HUES64 (cell line): ENCODE data around the gene GLIS2.
"Not testable (repeated sequence)": the region's sequence is repeated elsewhere in the genome, so short reads cannot be mapped to it uniquely, and the experiment has no call there.

Experiments used
- H3K27ac ChIP-seq: 2 replicates; pipeline ENCODE4 v1.7.0; 2013; ENCODE audit warnings: low read depth, low read length, inconsistent platforms
- H3K27me3 ChIP-seq: 2 replicates; pipeline ENCODE4 v1.6.1; 2013; ENCODE audit warnings: mild to moderate bottlenecking, low read length; ENCODE audit not compliant: insufficient read depth
- H3K36me3 ChIP-seq: 2 replicates; pipeline ENCODE4 v1.6.1; 2013; ENCODE audit warnings: mild to moderate bottlenecking, low read length; ENCODE audit not compliant: insufficient read depth
- H3K4me1 ChIP-seq: 2 replicates; pipeline ENCODE4 v1.6.1; 2013; ENCODE audit warnings: mild to moderate bottlenecking, low read length, moderate library complexity; ENCODE audit not compliant: insufficient read depth
- H3K4me3 ChIP-seq: 2 replicates; pipeline ENCODE4 v1.5.1; 2013; ENCODE audit warnings: mild to moderate bottlenecking, low read length, moderate library complexity
- H3K9ac ChIP-seq: 2 replicates; pipeline ENCODE4 v1.6.1; 2013; ENCODE audit warnings: mild to moderate bottlenecking, low read depth, low read length
- H3K9me3 ChIP-seq: 2 replicates; pipeline ENCODE4 v1.6.1; 2013; ENCODE audit warnings: low read depth, low read length; ENCODE audit not compliant: insufficient read depth
- WGBS: fragments of 150-250, 120-280 bp; methylation state at CpG from one replicate; pipeline ENCODE4 v1.1.7; 2013; ENCODE audit warnings: missing lambda C conversion rate; 5-methylcytosine and 5-hydroxymethylcytosine counted together

The GLIS2 gene

GRCh38 chr16:4330277-4330874, 14.5 kb downstream of the GLIS2 start:
- H3K9me3 ChIP-seq = no peaks in the 10 kb centered on the region
- H3K27ac ChIP-seq = no peak overlapping the region
- H3K4me3 ChIP-seq = no peak overlapping the region
- H3K4me1 ChIP-seq = peaks cover 7% of the 10 kb centered on the region; the same call in 1 of the 2 replicates
- 69% methylated on average over 14 of the region's 14 CpGs for WGBS
- no peaks in the 10 kb centered on the region for H3K27me3 ChIP-seq
- no peak overlapping the region for H3K9ac ChIP-seq
- H3K36me3 ChIP-seq = peaks cover 14% of the 10 kb centered on the region

- no peak overlapping the region for H3K4me3 ChIP-seq
- no peaks in the 10 kb centered on the region for H3K27me3 ChIP-seq
- H3K4me1 ChIP-seq = peaks cover 7% of the 10 kb centered on the region; the same call in 1 of the 2 replicates
- no peak overlapping the region for H3K27ac ChIP-seq
- no peak overlapping the region for H3K9ac ChIP-seq
- H3K9me3 ChIP-seq = no peaks in the 10 kb centered on the region
- peaks cover 21% of the 10 kb centered on the region for H3K36me3 ChIP-seq
- WGBS = 96% methylated on average over 14 of the region's 14 CpGs
Measured at GRCh38 chr16:4332083-4332482, 16.2 kb downstream of the GLIS2 start.

- Histone ChIP-seq H3K9ac (no peak overlapping the region), H3K9me3 (no peaks in the 10 kb centered on the region), H3K27me3 (no peaks in the 10 kb centered on the region), H3K27ac (no peak overlapping the region), H3K4me1 (peaks cover 7% of the 10 kb centered on the region; the same call in 1 of the 2 replicates), H3K4me3 (no peak overlapping the region), H3K36me3 (peaks cover 25% of the 10 kb centered on the region)
- WGBS = 96% methylated on average over 19 of the region's 19 CpGs
Measured at GRCh38 chr16:4332623-4333307, 16.9 kb downstream of the GLIS2 start.

- Histone ChIP-seq H3K27ac (no peak overlapping the region), H3K4me1 (peaks cover 6% of the 10 kb centered on the region; the same call in 1 of the 2 replicates), H3K9ac (no peak overlapping the region), H3K36me3 (peaks cover 30% of the 10 kb centered on the region), H3K4me3 (no peak overlapping the region), H3K27me3 (no peaks in the 10 kb centered on the region), H3K9me3 (no peaks in the 10 kb centered on the region)
- WGBS = 95% methylated on average over 9 of the region's 9 CpGs
Measured at GRCh38 chr16:4333308-4333638, 17.4 kb downstream of the GLIS2 start.

- H3K4me3 ChIP-seq, H3K27me3 ChIP-seq, H3K27ac ChIP-seq, H3K4me1 ChIP-seq, H3K9ac ChIP-seq, H3K9me3 ChIP-seq: not testable (repeated sequence)
- WGBS = 96% methylated on average over 9 of the region's 9 CpGs
- H3K36me3 ChIP-seq = peaks cover 33% of the 10 kb centered on the region
Measured at GRCh38 chr16:4333714-4334113, 17.8 kb downstream of the GLIS2 start.

- no peak overlapping the region for H3K4me3 ChIP-seq
- H3K27ac ChIP-seq = no peak overlapping the region
- H3K9me3 ChIP-seq = no peaks in the 10 kb centered on the region
- H3K9ac ChIP-seq = no peak overlapping the region
- H3K36me3 ChIP-seq = peaks cover 38% of the 10 kb centered on the region
- no peaks in the 10 kb centered on the region for H3K27me3 ChIP-seq
- H3K4me1 ChIP-seq = no peaks in the 10 kb centered on the region
- WGBS = 92% methylated on average over 32 of the region's 32 CpGs
Measured at GRCh38 chr16:4334724-4335495, 19.0 kb downstream of the GLIS2 start.

- 94% methylated on average over 40 of the region's 41 CpGs for WGBS
- Histone ChIP-seq H3K4me1 (no peaks in the 10 kb centered on the region), H3K27ac (no peak overlapping the region), H3K9ac (no peak overlapping the region), H3K27me3 (no peaks in the 10 kb centered on the region), H3K36me3 (peaks cover 50% of the 10 kb centered on the region), H3K4me3 (no peak overlapping the region), H3K9me3 (no peaks in the 10 kb centered on the region)
Measured at GRCh38 chr16:4336701-4337539, 21.1 kb downstream of the GLIS2 start.

- no peaks in the 10 kb centered on the region for H3K27me3 ChIP-seq
- no peak overlapping the region for H3K4me3 ChIP-seq
- no peaks in the 10 kb centered on the region for H3K9me3 ChIP-seq
- H3K9ac ChIP-seq = no peak overlapping the region
- 91% methylated on average over 12 of the region's 12 CpGs for WGBS
- no peak overlapping the region for H3K27ac ChIP-seq
- H3K4me1 ChIP-seq = no peaks in the 10 kb centered on the region
- peaks cover 50% of the 10 kb centered on the region for H3K36me3 ChIP-seq
Measured at GRCh38 chr16:4337540-4338088, 21.7 kb downstream of the GLIS2 start.

GRCh38 chr16:4338125-4338582, 22.3 kb downstream of the GLIS2 start:
- no peak overlapping the region for H3K4me3 ChIP-seq

GRCh38 chr16:4338712-4339299, 22.9 kb downstream of the GLIS2 start:
- no peaks in the 10 kb centered on the region for H3K4me1 ChIP-seq
- no peaks in the 10 kb centered on the region for H3K9me3 ChIP-seq
- no peak overlapping the region for H3K4me3 ChIP-seq
- 94% methylated on average over 10 of the region's 10 CpGs for WGBS
- H3K36me3 ChIP-seq = peaks cover 50% of the 10 kb centered on the region
- H3K27ac ChIP-seq = no peak overlapping the region
- H3K9ac ChIP-seq = no peak overlapping the region
- no peaks in the 10 kb centered on the region for H3K27me3 ChIP-seq

More at GRCh38 chr16:4338125-4338582, 22.3 kb downstream of the GLIS2 start:
- H3K36me3 ChIP-seq = peaks cover 50% of the 10 kb centered on the region
- H3K4me1 ChIP-seq = no peaks in the 10 kb centered on the region
- H3K27ac ChIP-seq = no peak overlapping the region
- 90% methylated on average over 12 of the region's 12 CpGs for WGBS
- H3K9ac ChIP-seq = no peak overlapping the region
- H3K9me3 ChIP-seq = no peaks in the 10 kb centered on the region
- H3K27me3 ChIP-seq = no peaks in the 10 kb centered on the region
